K562 (cell line): ENCODE data around the gene CHCHD4. TPM values are rescaled to one million over a fixed set of nuclear protein-coding genes. Genes with fewer than 3 reads are reported as not detected.

Source experiments
- CBFA2T3 ChIP-seq: fragments of 450-650 bp; IDR thresholded peaks from 2 replicates; pipeline ENCODE4 v1.6.1; 2017
- COPS2 ChIP-seq: fragments of 450-650 bp; conservative IDR thresholded peaks from 2 replicates; pipeline ENCODE4 v1.6.1; 2016; ENCODE audit warnings: mild to moderate bottlenecking, moderate library complexity
- GTF3C2 ChIP-seq: IDR thresholded peaks from 3 replicates; pipeline ENCODE4 v1.6.1; 2011; ENCODE audit warnings: borderline replicate concordance, mild to moderate bottlenecking, moderate library complexity; ENCODE audit not compliant: insufficient read length; ENCODE audit errors: extremely low read depth
- MXI1 ChIP-seq: IDR thresholded peaks from 2 replicates; pipeline ENCODE4 v1.6.1; 2011; ENCODE audit warnings: low read depth, mild to moderate bottlenecking, improper control_type of control experiment, low read length
- MYNN ChIP-seq, 2 experiments: sonication (generic); formaldehyde crosslinking in 1 of 2; IDR thresholded peaks; 2 replicates each; pipeline versions ENCODE4 v1.5.0 to v1.6.1; 2016 to 2020; ENCODE audit warnings: antibody characterized with exemption in 1 of 2, missing genetic modification reagents in 1 of 2
- POLR2H ChIP-seq: IDR thresholded peaks from 2 replicates; pipeline ENCODE4 v1.6.1; 2016; ENCODE audit warnings: missing genetic modification characterization, low read depth, mild to moderate bottlenecking, control low read depth, missing compliant biosample characterization, moderate library complexity
- RBM14 ChIP-seq: fragments of 200-400 bp; formaldehyde crosslinking; IDR thresholded peaks from 2 replicates; pipeline ENCODE4 v1.6.1; 2018; ENCODE audit warnings: low read depth, mild to moderate bottlenecking, low read length, moderate library complexity, borderline replicate concordance; ENCODE audit not compliant: insufficient read depth
- SUPT5H ChIP-seq: fragments of 450-650 bp; IDR thresholded peaks from 2 replicates; pipeline ENCODE4 v1.6.1; 2016
- TAF15 ChIP-seq: fragments of 200-400 bp; formaldehyde crosslinking; IDR thresholded peaks from 2 replicates; pipeline ENCODE4 v1.6.1; 2017; ENCODE audit warnings: mild to moderate bottlenecking, low read depth, low read length, moderate library complexity
- TFAM ChIP-seq: fragments of 250-450 bp; sonication (Bioruptor Pico); conservative IDR thresholded peaks from 2 replicates; pipeline ENCODE4 v1.5.0; 2021; ENCODE audit warnings: mild to moderate bottlenecking, moderate library complexity
- ZNF280B ChIP-seq: fragments of 250-450 bp; sonication (Bioruptor Pico); IDR thresholded peaks from 2 replicates; pipeline ENCODE4 v1.5.1; 2021; ENCODE audit warnings: mild to moderate bottlenecking
- ZNF384 ChIP-seq: IDR thresholded peaks from 2 replicates; pipeline ENCODE4 v1.6.1; 2012; ENCODE audit warnings: low read depth, low read length, improper control_type of control experiment
- polyA plus RNA-seq, 8 experiments: library from polyadenylated mRNA; depleted of rRNA in 4 of 8; stranded (reverse) in 5 of 8; unstranded in 3 of 8; fragments of >200 nt; fragmentation: Nextera tagmentation in 2 of 8; fragmentation: Illumina TruSeq in 1 of 8; extraction: Ambion mirVana in 2 of 8; extraction: Trizol in 1 of 8; gene quantifications; 2 replicates each; pipeline versions ENCODE4 v1.2.1 to v1.2.3, GENCODE V29; 2011 to 2014; ENCODE audit warnings: inconsistent platforms in 1 of 8, missing spikeins in 1 of 8
- total RNA-seq, 7 experiments: library from RNA; depleted of rRNA in 6 of 7; stranded (reverse); fragments of >200 nt in 6 of 7; fragmentation: Illumina TruSeq in 2 of 7; extraction: Trizol in 2 of 7; gene quantifications; 2 replicates each; pipeline versions ENCODE4 v1.2.1 to v1.2.3, GENCODE V29; 2011 to 2021; ENCODE audit warnings: low replicate concordance in 1 of 7
- TF ChIP-seq, protein P1 (sequence below): fragments of 200-800 bp; sonication (Bioruptor generic); IDR thresholded peaks from 2 replicates; pipeline ENCODE4 v1.6.1; 2017; ENCODE audit warnings: missing genetic modification characterization, missing compliant biosample characterization

Gene CHCHD4
- total and polyA plus RNA-seq, 9 of the 15 experiments (the other 6 are each of a cell fraction or from before 2014, with no cell fraction given) = 55.4 to 225 (median 77.2) TPM

GRCh38 chr3:14143271-14144225 is 18.9 kb upstream of the CHCHD4 start (continued):
- TF ChIP-seq, protein P1, sequence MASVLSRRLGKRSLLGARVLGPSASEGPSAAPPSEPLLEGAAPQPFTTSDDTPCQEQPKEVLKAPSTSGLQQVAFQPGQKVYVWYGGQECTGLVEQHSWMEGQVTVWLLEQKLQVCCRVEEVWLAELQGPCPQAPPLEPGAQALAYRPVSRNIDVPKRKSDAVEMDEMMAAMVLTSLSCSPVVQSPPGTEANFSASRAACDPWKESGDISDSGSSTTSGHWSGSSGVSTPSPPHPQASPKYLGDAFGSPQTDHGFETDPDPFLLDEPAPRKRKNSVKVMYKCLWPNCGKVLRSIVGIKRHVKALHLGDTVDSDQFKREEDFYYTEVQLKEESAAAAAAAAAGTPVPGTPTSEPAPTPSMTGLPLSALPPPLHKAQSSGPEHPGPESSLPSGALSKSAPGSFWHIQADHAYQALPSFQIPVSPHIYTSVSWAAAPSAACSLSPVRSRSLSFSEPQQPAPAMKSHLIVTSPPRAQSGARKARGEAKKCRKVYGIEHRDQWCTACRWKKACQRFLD (CRISPR knock-in tag) = no peak
- TF ChIP-seq ZNF384 (no peak), SUPT5H (0 out of 2 replicates have a peak, but pooled peaks have one; percentile 41), MYNN (IDR thresholded peaks at IDR 0.05) (no peak), MYNN (CRISPR knock-in tag; IDR thresholded peaks at IDR 0.05) (no peak), CBFA2T3 (no peak), TFAM (CRISPR knock-in tag) (no peak), POLR2H (tag) (peak; percentile 14; the same call in 1 of the 2 replicates), MXI1 (no peak), TAF15 (no peak), GTF3C2 (no peak), RBM14 (no peak), ZNF280B (CRISPR knock-in tag) (no peak), COPS2 (no peak)
